DND-41 (cell line): Measurements from ENCODE around the gene FAM32A.

Source experiments
- ATAC-seq: fragments of 200-7000 bp; cut with Tn5 transposase; 3 replicates; pipeline ENCODE4 v1.9.1; 2021; ENCODE audit warnings: low read depth; ENCODE audit not compliant: insufficient read depth
- DNase-seq: peaks from one replicate; pipeline ENCODE4 v3.0.0-alpha.2; 2020
- H2AFZ ChIP-seq: 2 replicates; pipeline ENCODE4 v1.6.0; 2012; ENCODE audit warnings: low read depth, low read length
- H3K27ac ChIP-seq: 2 replicates; pipeline ENCODE4 v1.5.1; 2012; ENCODE audit warnings: low read length, inconsistent platforms
- H3K27me3 ChIP-seq: fragments of 200-600 bp; sonication (generic); 2 replicates; pipeline ENCODE4 v1.6.0; 2012; ENCODE audit warnings: low read length, mild to moderate bottlenecking, inconsistent platforms; ENCODE audit not compliant: insufficient read depth, poor library complexity
- H3K36me3 ChIP-seq: 2 replicates; pipeline ENCODE4 v1.5.1; 2012; ENCODE audit warnings: low read length, inconsistent platforms; ENCODE audit not compliant: insufficient read depth
- H3K4me1 ChIP-seq: 2 replicates; pipeline ENCODE4 v1.5.1; 2012; ENCODE audit warnings: mild to moderate bottlenecking, low read length; ENCODE audit not compliant: insufficient read depth
- H3K4me2 ChIP-seq: 2 replicates; pipeline ENCODE4 v1.6.0; 2012; ENCODE audit warnings: mild to moderate bottlenecking, moderate library complexity, low read length, inconsistent platforms; ENCODE audit not compliant: insufficient read depth
- H3K4me3 ChIP-seq, 2 experiments: fragments of 200-600 bp in 1 of 2; shearing (Covaris generic) in 1 of 2; 2 replicates each; pipeline ENCODE4 v1.5.1; 2012 to 2016; ENCODE audit warnings: inconsistent platforms in 2 of 2, low read length in 2 of 2, mild to moderate bottlenecking in 2 of 2, low read depth in 1 of 2, moderate library complexity in 1 of 2
- H3K79me2 ChIP-seq: 2 replicates; pipeline ENCODE4 v1.6.0; 2012; ENCODE audit warnings: low read length, inconsistent platforms; ENCODE audit not compliant: insufficient read depth
- H3K9ac ChIP-seq: 2 replicates; pipeline ENCODE4 v1.6.0; 2012; ENCODE audit warnings: low read depth, mild to moderate bottlenecking, inconsistent platforms, low read length, moderate library complexity
- H3K9me3 ChIP-seq: 2 replicates; pipeline ENCODE4 v1.5.1; 2012; ENCODE audit warnings: low read length, moderate library complexity, mild to moderate bottlenecking, inconsistent platforms; ENCODE audit not compliant: insufficient read depth, severe bottlenecking
- H4K20me1 ChIP-seq: 2 replicates; pipeline ENCODE4 v1.6.0; 2012; ENCODE audit warnings: low read length; ENCODE audit not compliant: insufficient read depth
- EZH2 ChIP-seq: IDR thresholded peaks from 3 replicates; pipeline ENCODE4 v1.6.1; 2012; ENCODE audit warnings: borderline replicate concordance, low read depth, mild to moderate bottlenecking, moderate library complexity, low read length, inconsistent platforms; ENCODE audit not compliant: severe bottlenecking
- TF ChIP-seq, protein P1 (sequence below): IDR thresholded peaks from 2 replicates; pipeline ENCODE4 v1.5.1; 2012; ENCODE audit warnings: borderline replicate concordance, low read length, moderate library complexity, mild to moderate bottlenecking; ENCODE audit not compliant: poor library complexity, severe bottlenecking; ENCODE audit errors: extremely low read depth

Gene FAM32A

GRCh38 chr19:16216744-16217670 is 31.8 kb downstream of the FAM32A start:
- ATAC-seq (no peak), DNase-seq (no peak)
- Histone ChIP-seq H3K79me2 (peaks cover 48% of the 10 kb centered on the region), H3K4me3 (no peak overlapping the region), H3K9ac (no peak overlapping the region), H3K4me2 (no peak overlapping the region), H3K9me3 (peaks cover 29% of the 10 kb centered on the region), H3K4me1 (no peaks in the 10 kb centered on the region), H3K27ac (no peak overlapping the region), H2AFZ (no peak overlapping the region), H3K27me3 (no peaks in the 10 kb centered on the region), H3K36me3 (peaks cover 80% of the 10 kb centered on the region), H4K20me1 (peaks cover 2% of the 10 kb centered on the region; the same call in 1 of the 2 replicates)
- TF ChIP-seq EZH2, result no peak
- TF ChIP-seq, protein P1, sequence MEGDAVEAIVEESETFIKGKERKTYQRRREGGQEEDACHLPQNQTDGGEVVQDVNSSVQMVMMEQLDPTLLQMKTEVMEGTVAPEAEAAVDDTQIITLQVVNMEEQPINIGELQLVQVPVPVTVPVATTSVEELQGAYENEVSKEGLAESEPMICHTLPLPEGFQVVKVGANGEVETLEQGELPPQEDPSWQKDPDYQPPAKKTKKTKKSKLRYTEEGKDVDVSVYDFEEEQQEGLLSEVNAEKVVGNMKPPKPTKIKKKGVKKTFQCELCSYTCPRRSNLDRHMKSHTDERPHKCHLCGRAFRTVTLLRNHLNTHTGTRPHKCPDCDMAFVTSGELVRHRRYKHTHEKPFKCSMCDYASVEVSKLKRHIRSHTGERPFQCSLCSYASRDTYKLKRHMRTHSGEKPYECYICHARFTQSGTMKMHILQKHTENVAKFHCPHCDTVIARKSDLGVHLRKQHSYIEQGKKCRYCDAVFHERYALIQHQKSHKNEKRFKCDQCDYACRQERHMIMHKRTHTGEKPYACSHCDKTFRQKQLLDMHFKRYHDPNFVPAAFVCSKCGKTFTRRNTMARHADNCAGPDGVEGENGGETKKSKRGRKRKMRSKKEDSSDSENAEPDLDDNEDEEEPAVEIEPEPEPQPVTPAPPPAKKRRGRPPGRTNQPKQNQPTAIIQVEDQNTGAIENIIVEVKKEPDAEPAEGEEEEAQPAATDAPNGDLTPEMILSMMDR, result no peak

GRCh38 chr19:16217716-16218451 is 32.7 kb downstream of the FAM32A start:
- Histone ChIP-seq H3K4me3 (no peak overlapping the region), H3K79me2 (peaks cover 44% of the 10 kb centered on the region), H3K27me3 (no peaks in the 10 kb centered on the region), H3K4me1 (no peaks in the 10 kb centered on the region), H2AFZ (no peak overlapping the region), H3K4me2 (no peak overlapping the region), H3K27ac (no peak overlapping the region), H3K9me3 (peaks cover 29% of the 10 kb centered on the region), H3K36me3 (peaks cover 85% of the 10 kb centered on the region), H4K20me1 (peaks cover 2% of the 10 kb centered on the region; the same call in 1 of the 2 replicates), H3K9ac (no peak overlapping the region)
- DNase-seq (no peak), ATAC-seq (no peak)
- TF ChIP-seq, protein P1, result no peak
- no peak for TF ChIP-seq EZH2

GRCh38 chr19:16218851-16219250 is 33.6 kb downstream of the FAM32A start:
- H3K27me3 ChIP-seq, result no peaks in the 10 kb centered on the region
- peaks cover 38% of the 10 kb centered on the region for H3K79me2 ChIP-seq
- H3K27ac ChIP-seq, result no peak overlapping the region
- H3K36me3 ChIP-seq, result peaks cover 88% of the 10 kb centered on the region
- no peak overlapping the region for H3K4me3 ChIP-seq
- H2AFZ ChIP-seq, result no peak overlapping the region
- no peak for DNase-seq
- no peak overlapping the region for H3K9ac ChIP-seq
- peaks cover 5% of the 10 kb centered on the region for H4K20me1 ChIP-seq
- no peaks in the 10 kb centered on the region for H3K4me1 ChIP-seq
- no peak for TF ChIP-seq EZH2
- TF ChIP-seq, protein P1, result no peak
- H3K9me3 ChIP-seq, result peaks cover 29% of the 10 kb centered on the region
- H3K4me2 ChIP-seq, result no peak overlapping the region
- ATAC-seq, result no peak
